GM21723 (cell line): ENCODE results near the gene HMGB2.

Experiments used
- ATAC-seq: cut with Tn5 transposase; IDR thresholded peaks from one replicate; pipeline ENCODE4 v1.9.1; 2021; ENCODE audit warnings: mild to moderate bottlenecking, moderate library complexity; ENCODE audit not compliant: unreplicated experiment

HMGB2 gene

DNA sequence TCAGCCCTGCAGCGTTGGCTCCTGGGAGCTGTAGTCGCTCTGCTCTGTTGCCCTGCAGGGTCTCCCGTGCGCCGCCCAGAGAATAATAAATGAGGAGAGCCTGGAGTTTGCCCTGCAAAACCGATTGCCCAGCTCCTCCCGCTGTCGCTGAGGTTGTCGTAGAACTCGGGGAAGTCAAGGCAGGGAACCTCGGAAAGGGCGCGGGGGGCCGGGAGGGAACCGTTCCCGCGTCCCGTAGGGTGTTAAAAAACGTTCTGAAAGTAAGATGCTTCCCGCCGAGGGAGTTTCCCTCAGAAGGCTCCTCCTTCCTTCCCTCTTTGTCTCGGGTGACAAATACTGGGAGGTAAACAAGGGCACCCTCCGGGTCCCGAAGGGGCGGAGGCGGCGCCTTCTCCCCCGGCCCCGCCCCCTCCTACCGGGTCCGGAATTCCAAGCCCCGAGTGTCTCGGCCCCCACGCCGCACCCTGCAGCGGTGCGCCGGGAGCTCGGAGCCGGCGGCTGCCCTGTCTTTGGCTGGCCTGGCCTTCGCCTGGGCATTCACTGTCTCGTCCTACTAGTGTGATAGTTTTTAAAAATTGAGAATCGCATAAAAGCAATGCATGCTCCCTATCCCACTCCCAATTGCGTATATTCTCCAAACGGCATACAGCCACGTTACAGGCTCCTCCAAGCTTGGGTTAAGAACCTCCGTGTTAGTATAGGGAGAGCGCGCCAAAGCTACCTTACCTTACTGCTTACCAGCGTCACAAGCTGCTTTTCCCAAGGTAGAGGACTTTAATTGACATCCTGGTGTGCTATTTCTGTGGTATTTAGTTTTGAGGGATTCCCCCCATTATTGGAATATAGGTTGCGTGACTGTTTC, 964 bp upstream of the HMGB2 start:
- peak; percentile 50 for ATAC-seq

DNA sequence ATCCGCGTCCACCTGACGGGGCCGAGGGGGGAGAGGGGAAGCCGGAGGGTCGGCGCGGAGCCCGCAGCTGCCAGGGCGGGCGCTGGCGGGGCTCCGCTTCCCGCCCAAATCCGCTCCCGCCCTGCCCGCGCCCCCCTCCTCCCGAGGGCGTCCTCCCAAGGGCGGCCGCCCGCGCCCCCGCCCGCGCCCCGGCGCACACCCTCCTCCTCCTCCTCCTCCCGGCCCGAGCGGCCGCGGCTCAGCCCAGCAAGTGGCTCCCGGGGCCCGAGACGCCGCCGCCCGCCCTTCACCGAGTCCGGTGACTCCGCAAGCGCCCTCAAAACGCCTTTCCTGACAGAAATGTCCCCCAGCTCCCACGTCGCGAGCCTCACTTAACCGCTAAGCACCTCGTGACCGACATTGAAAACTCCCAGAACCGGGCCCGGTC, 487 bp downstream of the HMGB2 start:
- peak; percentile 1 for ATAC-seq

DNA sequence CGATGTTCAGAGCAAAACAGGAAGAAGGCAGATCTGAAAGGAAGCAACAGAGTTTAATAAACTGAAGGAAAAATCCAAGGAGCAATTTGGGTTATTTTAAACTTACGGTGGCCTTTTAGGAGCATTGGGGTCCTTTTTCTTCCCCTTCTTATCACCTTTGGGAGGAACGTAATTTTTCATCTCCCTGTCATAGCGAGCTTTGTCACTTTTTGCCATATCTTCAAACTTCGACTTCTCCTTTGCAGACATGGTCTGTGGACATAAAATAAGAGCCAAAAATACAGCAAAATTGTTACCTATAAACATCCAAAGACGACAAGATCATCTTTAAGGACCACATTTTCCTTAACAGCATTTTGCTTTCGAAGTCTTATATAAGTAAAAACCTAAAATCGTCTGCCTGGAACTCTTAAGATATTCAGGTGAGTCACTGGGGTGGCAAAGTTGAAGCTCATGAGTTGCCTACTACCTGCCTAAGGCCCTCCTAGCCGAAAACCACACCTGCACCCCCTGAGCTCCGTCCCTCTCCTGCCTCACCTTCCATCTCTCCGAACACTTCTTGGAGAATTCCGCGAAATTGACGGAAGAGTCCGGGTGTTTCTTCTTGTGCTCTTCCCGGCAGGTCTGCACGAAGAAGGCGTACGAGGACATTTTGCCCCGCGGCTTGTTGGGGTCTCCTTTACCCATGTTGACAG, 1.0 kb downstream of the HMGB2 start:
- ATAC-seq, result no peak

DNA sequence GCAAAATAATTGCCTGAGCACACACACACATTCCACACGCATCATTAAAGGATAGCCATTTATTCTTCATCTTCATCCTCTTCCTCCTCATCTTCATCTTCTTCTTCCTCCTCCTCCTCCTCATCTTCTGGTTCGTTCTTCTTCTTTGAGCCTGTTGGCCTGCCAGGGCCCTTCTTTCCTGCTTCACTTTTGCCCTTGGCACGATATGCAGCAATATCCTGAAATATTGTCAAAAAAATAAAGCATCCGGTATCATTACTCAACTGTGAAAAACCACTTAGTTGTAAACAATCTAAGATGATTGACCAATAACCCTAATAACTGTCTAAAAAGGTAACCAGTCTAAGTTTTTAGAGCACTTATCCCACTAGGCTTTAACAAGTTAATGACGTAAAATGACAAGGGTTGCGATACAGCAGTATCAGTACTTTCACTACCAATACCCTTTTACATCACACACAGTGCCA, 2.1 kb downstream of the HMGB2 start:
- ATAC-seq, result no peak

DNA sequence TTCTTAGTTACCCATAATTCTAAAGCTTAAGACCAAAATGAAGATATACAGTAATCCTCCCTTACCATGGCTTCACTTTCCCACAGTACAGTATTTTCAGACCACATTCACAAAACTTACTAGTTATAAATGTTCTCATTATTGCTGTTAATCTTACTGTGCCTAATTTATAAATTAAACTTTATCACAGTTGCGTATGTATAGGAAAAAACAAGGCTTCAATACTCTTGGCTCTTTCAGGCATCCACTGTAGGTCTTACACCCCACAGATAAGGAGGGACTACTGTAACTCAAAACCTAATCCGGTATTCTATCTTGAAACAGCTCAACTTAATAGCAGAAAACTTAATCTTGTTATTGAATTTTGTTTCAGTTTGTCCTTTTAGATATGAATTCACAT, 3.6 kb downstream of the HMGB2 start:
- no peak for ATAC-seq

DNA sequence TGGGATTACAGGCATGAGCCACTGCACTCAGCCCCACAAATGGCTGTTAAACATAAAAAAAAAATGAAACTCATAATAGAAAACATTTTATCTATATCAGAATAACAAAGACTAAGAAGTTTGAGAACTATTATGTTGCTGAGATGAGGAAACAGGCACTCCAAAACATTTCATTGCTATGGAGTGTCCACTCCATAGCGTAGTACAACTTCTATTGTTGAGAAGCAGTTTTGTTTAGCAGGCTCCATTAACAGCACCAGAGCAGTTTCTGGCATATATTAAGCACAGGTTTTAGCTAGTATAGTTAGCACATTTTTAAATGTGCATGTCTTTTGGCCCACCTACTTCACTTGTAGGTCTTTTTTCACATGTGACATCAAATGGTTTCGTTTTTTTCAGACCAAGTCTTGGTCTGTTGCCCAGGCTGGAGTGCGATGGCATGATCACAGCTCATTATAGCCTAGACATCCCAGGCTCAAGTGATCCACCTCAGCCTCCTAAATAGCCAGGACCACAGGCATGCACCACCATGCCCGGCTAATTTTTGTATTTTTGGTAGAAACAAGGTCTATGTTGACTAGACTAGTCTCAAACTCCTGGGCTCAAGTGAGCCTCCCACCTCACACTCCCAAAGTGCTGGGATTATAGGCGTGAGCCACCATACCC, 5.8 kb downstream of the HMGB2 start:
- no peak for ATAC-seq

DNA sequence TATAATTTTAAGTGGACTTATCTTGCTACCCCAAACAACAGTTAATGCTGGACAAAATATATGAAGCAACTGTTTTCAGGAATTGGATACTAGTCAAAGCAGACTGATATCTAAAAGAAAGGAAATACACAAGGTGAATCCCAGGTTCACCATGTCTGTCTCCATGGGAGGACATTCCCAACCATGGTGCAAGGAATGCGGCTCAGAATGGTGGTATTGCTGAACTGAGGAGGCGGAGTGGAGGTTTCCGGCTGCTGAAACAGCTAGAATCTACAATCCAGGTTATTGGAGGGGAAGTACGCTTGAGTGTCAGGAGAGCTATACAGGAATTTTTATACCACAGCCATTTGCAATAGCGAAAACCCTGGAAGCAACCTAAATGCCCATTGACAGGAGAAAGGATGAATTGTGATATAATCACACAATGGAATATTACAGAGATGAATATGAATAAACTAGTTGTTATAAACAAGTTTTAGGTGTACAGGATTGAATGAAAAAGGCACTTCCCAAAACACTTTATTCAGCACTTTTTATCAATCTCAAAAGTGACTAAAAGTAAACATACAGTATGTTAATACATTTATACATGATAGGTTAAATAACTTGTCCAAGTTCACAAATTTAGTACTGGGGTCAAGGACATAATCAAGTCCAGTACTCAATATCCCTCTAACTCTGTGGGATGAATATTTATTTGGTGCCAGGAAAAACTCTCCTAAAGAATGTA, 9.0 kb downstream of the HMGB2 start:
- no peak for ATAC-seq

DNA sequence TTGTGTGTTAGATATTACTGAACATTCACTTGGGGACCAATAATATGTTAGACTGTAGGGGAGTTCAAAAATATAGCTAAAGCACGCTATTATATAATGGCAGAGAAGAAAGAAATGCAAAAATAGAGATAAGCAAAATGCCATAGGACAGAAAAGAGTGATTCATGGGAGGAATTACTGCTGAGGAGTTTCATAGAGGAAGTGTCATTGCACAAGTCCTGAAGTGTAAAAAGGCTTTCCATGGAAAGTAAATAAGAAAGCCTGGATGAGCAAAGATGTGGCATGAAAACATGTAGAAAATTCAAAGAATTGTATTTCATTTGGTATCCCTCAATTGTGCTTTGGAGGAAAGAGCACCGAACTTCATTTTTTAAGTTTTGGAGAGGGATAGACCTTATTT, 14.5 kb downstream of the HMGB2 start:
- no peak for ATAC-seq

DNA sequence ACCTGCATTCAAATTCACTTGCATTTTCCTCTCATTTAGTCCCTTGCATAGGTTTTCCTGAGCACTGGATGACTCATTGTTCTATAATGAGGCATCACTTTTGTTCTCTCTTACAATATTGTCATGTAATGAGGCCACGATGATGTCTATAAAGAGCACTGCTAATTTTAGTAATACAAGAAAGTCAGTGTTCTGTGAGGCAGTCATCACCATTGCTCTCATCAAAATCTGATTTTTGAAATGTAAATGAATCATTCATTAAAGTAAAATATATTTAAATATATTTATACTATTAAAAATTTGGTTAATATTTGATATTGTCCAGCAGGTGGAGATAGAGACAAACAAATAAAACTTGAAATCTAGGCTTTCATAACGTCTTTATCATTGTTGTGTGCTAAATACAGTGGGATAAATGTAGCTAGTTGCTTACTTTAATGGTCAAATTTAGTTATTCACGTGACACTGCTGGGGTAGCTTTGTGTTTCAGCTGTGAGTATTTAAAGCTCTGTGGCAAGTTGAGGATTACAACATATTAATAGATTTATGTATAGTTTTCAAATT, 15.4 kb downstream of the HMGB2 start:
- ATAC-seq, result peak; percentile 49

DNA sequence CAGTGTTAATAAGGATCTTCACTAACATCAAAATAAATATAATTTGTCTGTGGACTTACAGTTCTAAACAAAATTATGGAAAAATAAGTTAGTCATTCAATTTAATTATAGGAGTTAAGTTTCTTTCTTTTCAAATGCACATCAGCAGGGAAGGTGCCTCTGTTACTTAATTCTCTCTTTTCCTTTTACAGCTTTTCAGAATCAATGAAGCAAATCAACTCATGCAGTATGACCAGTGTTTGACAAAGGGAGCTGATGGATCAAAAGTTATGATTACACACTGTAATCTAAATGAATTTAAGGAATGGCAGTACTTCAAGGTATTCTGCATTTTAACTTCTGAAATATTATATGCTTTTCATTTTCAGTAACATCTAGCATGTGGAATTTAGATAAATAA, 15.9 kb downstream of the HMGB2 start:
- no peak for ATAC-seq

DNA sequence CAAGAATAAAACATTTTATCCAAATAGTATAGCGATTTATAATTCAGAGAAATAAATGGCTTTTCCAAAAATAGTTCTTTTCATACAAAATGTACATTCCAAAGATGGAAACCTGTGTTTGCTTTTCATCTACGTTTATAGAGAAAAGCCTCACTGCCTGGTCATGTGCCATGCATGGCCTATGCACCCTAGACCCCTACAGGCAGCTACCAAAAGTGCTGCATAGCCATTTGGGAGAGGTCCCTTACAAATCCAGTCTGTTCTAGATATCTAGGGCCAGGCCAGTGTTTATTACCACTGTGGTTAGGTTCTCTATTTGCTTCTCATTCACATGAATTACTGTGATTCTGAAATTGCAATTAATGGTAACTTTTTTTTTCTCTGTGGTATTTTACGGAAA, 17.2 kb downstream of the HMGB2 start:
- no peak for ATAC-seq

DNA sequence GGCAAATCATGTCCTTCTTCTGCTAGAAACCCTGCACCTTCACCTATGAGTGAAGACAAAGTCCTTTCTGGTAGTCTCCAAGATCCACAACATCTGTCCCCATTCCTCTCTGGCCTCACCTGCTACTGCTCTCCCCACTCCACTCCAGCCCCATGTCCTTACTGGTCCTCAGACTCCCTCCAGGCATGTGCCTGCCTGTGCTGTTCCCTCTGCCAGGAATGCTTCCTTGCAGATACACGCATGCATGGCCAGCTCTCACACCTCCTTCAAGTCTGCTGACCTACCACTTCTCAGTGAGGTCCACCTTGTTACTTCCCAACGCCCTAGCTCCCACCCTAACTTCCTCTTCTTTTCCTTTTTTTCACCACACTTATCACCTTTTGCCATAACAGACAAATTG, 18.1 kb downstream of the HMGB2 start:
- ATAC-seq, result no peak

DNA sequence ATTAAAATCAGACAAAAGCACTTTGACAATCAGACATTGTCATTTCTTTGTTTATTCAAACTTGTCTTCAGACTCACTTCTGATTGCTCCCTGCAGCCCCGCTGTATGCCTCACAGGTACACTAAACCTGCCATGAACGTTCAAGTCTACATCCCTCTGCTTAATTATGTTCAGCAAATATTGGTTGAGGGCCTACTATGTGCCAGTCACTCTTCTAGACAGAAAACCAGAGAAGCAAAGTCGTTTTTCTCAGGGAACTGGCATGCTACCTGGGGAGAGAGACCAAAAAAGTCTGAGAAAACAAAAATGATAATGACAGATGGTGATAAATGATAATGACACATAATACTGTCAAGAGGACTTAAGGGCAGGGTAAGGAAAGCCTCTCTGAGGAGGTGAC, 19.4 kb downstream of the HMGB2 start:
- ATAC-seq, result no peak

DNA sequence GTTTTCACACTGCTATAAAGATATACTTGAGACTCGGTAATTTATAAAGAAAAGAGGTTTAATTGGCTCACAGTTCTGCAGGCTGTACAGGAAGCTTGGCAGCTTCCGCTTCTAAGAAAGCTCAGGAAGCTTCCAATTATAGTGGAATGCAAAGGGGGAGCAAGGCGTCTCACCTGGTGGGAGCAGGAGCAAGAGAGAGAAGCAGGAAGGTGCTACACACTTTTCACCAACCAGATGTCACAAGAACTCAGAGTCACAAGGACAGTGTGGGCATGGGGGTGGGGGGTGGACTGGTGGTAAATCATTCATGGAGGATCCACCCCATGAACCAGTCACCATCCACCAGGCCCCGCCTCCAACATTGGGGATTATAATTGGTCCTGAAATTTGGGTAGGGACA, 22.8 kb downstream of the HMGB2 start:
- no peak for ATAC-seq

DNA sequence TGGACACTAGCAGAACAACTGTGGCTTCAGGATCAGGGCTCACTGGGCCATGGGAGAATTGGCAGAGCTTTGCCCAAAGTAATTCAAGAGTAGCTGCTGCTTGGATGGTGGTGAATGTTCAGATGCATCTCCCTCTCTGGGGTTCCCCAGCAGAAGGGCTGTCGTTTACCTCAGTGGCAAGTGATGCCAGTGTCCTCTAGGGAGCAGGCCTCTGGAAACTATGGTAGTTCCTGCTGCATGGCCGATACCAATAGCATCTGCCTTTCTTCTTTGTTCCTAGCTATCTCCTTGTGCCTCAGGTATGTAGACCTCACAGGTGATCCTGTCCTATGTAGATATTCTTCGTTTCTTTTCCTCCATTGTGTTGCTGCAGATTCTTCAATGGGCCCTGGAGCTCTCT, 26.4 kb downstream of the HMGB2 start:
- ATAC-seq, result no peak

DNA sequence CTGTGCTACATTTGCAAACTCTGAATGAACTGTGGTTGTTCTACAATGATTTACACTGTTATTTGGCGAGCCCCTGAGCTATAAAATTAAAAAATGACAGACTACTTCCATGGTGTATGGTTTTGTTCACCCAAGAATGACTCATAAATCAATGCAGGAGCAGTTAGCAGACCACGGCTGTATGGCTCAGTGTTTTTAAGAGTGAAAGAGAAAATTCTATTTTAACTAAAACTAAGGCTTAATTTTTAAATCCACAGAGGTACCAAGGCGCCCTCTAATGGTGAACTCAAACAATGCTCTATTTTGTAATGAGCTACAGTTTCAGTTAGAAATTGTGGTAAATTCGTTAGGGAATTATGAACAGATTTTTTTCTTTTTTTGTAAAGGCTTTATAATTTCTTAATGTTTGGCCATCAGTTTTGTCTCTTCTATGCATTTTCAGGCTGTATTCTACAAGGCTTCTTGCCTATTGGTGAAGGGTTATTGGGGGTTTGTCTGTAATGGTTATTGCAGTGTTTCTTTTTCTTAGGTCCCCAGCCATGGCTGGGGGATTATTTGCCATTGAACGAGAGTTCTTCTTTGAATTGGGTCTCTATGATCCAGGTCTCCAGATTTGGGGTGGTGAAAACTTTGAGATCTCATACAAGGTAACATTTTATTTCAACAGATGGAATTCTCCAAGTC, 32.5 kb downstream of the HMGB2 start:
- no peak for ATAC-seq

DNA sequence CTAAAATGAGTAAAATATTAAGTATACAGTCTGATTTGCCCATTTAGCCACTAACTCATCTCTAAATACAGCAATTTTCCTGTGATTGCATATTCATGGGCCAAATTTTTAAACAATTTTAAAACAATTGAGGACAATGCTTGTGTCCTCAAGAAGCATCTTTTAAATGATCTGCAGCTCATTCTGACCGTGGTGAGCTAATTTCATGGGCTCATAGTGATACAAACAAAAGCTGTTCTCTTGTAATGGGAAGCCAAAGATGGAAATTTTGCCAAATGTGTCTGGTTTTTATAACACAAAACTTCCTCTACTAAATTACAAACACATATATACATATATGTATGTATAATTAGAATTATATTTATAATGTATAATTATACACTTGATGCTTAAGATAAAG, 39.7 kb downstream of the HMGB2 start:
- no peak for ATAC-seq

DNA sequence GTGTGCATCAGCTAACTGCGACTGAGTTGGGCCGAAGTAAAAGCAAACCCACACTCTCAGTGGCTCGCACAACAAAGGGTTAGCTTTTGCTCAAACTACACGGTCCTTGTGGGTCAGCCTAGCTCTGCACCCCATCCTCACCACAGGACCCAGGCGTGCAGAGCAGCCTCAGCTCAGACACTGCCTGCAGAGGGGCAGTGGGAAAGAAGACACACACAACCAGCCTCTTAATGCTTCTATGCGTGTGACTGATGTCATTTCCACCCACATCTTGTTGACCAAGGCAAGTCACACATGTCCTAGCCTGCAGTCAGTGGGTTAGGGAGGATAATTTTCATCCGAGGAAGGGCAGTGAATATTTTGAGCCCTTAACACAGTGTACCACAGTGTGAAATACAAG, 40.5 kb downstream of the HMGB2 start:
- ATAC-seq, result no peak

DNA sequence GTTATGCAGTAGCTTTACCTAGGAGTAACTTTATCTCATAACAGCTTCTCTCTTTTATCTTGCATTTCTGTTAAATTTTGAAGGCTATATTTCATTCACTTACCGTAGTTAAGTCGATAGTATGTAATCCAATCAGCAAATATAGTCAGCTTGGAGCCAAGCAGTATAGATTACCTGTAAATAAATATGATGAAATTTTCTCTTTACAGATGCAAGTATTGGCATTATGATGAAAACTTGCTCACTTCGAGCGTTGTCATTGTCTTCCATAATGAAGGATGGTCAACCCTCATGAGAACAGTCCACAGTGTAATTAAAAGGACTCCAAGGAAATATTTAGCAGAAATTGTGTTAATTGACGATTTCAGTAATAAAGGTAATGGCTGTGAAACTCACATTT, 42.3 kb downstream of the HMGB2 start:
- no peak for ATAC-seq

DNA sequence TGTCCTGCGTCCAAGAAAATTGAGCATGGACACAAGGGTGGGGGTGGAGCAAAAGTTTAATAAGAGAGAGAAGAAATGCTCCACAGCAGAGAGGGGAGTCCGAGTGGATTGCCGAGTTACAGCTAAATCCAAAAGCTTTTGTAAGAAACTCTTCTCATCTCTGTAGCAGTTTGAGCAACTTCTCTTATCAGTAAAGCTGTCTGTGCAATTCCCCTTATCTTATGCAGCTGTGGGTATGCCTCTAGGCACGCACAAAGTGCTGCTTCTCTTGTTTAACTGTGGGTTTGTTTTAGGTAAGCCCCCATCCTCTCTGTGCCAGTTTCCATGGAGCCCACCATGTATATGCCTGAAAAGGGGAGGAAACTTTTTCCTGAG, 44.8 kb downstream of the HMGB2 start:
- ATAC-seq, result no peak
